GM18951 (cell line): ENCODE data around the gene EDEM3.
"Not testable (repeated sequence)": the region's sequence is repeated elsewhere in the genome, so short reads cannot be mapped to it uniquely, and the experiment has no call there.

Experiments
- POLR2A ChIP-seq: IDR thresholded peaks from 4 replicates; pipeline ENCODE4 v1.6.1; 2011; ENCODE audit warnings: mild to moderate bottlenecking; ENCODE audit not compliant: insufficient read length, insufficient read depth; ENCODE audit errors: extremely low read depth
- in situ Hi-C: fragments of 300-500 bp; cut with MboI; formaldehyde crosslinking; loops from one replicate; pipeline ENCODE4 v1.12.0; 2022; ENCODE audit warnings: low sequenced_read_pairs, mixed read lengths, inconsistent platforms; ENCODE audit not compliant: unreplicated experiment

Gene EDEM3

DNA sequence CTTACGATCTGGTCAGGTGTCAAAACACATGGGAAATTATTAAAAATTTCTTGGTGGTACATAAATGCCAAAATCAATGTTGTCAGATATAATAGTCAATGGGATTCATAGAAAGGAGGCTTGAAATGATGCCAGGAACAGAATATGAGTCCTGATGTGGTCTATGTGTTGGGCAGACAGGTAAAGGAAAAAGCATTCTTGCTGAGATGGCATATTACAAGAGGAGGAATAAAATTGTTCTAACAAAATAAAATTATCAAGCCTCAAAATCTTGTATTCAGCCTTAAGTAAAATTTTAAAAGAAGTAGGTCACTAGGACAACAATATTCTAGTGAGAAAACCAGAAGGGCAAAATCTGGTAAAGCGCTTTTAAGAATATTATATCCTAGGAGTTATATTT, 30.9 kb upstream of the EDEM3 start:
- TF ChIP-seq POLR2A = no peak
- in situ Hi-C loops = no loop called here

GRCh38 chr1:184783723-184784122, 29.1 kb upstream of the EDEM3 start:
- in situ Hi-C loops = not testable (repeated sequence)

- TF ChIP-seq POLR2A = no peak
- in situ Hi-C loops = no loop called here
Measured at GRCh38 chr1:184781941-184782340, 27.3 kb upstream of the EDEM3 start.

- in situ Hi-C loops = no loop called here
- no peak for TF ChIP-seq POLR2A
Measured at GRCh38 chr1:184775885-184776284, 21.2 kb upstream of the EDEM3 start.

GRCh38 chr1:184775329-184775728, 20.7 kb upstream of the EDEM3 start:
- in situ Hi-C loops = no loop called here

DNA sequence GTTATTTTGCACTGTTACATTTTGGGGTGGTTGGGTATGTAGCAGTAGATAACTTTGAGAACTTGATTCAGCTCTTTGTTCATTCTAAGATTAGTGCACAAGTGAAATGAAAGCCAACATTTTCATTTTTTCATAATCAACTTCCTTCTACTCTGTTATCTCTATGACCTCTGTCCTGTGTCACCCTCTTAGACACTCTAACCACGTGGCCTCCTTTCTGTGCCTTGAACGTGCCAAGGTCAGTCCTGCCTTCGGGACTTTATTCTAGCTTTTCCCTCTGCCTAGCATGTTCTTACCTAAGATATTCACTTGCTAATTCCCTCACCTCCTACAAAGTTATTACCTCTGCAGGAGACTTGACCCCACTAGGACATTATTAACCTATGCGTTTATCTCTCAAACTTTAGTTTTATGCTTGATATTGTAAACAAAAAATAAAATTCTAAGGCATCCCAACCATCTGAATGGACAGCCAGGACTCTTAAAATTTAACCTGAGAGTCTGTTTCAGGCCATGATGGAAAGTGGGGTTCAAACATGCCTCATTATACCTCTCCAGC, 19.2 kb upstream of the EDEM3 start:
- in situ Hi-C loops = no loop called here
- no peak for TF ChIP-seq POLR2A

More at GRCh38 chr1:184775329-184775728, 20.7 kb upstream of the EDEM3 start:
- no peak for TF ChIP-seq POLR2A

DNA sequence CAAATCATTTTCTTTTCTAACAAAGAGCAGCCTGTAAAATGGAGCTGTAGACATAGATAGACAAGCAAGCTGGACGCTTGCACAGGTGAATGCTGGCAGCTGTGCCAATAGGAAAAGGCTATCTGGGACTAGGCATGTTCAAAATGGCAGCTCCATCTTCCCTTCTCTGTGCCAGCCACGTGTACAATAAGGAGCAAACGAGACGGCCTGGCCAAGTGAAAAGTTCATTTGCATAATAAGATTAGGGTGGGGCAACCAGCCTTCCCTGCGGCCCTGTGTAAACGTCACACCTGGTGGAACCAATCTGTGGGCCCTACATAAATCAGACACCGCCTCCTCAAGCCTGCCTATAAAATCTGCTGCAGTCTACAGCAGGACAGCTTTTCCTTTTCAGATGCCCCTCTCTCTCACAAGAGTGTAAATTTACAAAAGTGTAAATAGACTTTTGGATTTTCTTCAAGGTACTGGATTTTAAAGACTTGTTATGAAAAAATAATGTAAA, 16.6 kb upstream of the EDEM3 start:
- no peak for TF ChIP-seq POLR2A
- in situ Hi-C loops = no loop called here

DNA sequence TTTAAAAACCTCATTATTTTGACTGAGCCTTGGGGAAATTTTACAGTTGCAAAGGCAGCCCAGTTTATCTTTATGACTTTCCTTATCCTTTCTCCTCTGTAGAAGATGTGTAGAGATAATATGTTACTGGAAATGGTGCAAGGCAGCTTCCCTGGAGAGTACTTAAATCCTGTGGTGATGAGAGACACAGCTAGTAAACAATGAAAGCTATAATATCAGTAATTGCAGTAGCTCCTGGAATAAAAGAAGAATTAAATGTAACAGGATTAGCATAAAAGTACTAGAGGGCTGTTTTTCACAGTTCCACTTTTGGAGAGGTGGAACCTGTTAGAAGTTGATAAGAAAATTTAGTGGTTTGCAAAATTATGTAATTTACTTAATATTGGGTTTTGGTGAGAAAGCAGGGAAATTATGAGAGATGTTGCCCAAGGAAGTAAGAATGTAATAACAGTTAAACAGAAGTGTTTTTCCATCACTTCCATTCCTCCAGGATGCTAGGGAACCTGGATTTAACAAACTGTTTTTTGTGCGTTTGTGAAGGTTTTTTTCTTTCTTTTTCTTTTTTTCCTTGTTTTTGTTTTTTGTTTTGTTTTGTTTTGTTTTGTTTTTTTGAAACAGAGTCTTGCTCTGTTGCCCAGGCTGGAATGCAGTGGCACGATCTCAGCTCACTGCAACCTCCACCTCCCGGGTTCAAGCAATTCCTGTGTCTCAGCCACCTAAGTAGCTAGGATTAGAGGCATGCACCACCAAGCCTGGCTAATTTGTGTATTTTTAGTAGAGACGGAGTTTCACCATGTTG, 15.7 kb upstream of the EDEM3 start:
- no peak for TF ChIP-seq POLR2A
- in situ Hi-C loops = no loop called here

DNA sequence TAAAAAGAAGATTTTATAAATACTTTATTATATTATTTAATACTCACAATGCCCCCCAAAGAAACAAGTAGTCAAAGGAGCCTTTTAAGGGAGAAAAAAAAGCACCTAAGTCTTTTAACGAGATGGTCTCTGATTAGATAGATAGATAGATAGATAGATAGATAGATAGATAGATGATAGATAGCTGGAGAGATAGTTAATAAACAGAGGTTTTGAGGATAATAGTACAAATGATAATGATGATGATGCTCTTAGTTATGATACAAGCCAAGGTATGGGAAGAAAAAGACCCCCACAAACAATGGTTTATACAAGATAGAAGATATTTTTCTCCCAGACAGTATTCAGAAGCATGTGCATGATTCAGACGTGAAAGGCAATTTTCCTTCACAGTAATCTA, 14.6 kb upstream of the EDEM3 start:
- in situ Hi-C loops = no loop called here
- TF ChIP-seq POLR2A = no peak

DNA sequence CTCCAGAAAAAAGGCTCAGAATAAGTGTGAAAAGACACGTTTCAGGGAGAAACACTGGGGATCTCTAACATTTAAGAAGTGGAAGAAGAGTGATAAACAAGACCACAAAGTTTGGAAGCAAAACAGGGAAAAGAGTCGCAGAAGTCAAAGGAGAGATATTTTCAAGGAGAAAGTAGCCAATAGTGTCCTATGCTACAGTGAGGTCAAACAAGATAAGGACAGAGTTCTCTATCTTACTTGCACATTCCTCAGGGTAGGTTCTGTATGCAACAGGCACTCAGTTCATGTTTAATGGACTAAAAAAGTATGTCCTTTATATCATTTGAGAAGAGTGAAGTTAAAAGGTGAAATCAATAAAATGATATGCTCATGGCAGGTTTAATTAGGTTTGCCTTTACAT, 13.8 kb upstream of the EDEM3 start:
- in situ Hi-C loops = no loop called here
- no peak for TF ChIP-seq POLR2A

DNA sequence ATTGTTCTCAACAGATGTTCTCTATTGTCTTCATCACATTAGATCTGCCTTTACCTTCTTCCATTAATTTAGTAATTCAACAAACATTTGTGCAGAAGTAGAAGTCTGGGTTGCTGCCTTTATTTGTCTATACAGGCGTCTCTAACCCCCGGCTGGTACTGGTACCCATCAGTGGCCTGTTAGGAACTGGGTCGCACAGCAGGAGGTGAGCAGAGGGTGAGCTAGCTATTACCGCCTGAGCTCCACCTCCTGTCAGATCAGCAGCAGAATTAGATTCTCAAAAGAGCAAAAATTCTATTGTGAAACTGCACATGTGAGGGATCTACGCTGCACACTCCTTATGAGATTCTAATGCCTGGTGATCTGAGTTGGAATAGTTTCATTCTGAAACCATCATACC, 12.9 kb upstream of the EDEM3 start:
- TF ChIP-seq POLR2A = no peak
- in situ Hi-C loops = no loop called here

- in situ Hi-C loops = no loop called here
- no peak for TF ChIP-seq POLR2A
Measured at GRCh38 chr1:184764483-184764882, 9.8 kb upstream of the EDEM3 start.

DNA sequence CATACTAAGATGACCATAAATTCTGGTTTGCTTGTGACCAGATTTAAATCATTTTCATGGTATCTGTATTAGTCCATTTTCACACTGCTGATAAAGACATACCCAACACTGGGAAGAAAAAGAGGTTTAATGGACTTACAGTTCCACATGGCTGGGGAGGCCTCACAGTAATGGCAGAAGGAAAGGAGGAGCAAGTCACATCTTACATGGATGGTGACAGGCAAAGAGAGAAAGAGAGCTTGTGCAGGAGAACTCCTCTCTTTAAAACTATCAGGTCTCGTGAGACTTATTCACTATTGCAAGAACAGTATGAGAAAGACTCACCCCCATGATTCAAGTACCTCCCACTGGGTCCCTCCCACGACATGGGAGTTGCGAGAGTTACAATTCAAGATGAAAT, 8.9 kb upstream of the EDEM3 start:
- in situ Hi-C loops = not testable (repeated sequence)

DNA sequence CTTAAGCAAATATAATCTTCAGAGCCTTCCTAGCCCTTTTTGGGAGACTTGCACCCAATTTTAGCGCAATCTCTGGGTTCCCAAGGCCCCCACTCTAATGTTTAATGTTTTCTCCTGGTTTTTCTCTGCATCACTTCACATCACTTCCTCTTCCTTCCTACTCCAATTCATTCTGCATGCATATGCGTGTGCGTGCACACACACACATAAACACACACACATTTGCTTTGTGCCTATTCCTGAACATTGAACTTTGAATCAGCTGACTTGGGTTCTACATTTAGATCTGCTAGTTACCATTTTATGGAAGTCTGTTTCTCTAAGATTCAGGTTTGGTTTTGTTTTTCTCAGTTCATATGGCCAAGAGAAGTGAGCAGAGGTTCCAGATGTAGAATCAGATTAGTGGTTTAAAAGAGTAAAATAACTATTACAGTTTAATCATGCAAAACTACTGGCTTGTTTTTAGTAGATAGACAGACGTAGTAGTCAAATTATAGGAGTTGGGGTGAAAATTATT, 7.4 kb upstream of the EDEM3 start:
- TF ChIP-seq POLR2A = no peak
- in situ Hi-C loops = no loop called here

DNA sequence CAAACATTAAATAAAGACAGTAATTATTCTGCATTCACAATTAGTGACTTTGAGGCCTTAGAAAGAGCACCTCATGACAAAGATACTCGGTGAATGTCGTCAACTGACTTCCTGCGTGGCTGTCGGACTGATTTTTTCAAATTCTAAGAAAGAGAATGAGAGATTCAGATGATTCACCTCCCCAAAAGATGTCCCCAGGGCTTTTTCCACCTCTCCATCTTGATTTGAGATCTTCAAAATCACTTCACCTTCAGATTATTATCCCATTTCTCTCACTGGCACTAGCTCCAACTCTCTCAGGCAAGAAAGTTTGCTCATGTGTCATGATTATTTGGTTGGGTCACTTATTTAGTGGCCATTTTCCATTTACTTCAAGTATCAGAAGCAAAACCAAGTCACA, 5.0 kb upstream of the EDEM3 start:
- no peak for TF ChIP-seq POLR2A
- in situ Hi-C loops = no loop called here

DNA sequence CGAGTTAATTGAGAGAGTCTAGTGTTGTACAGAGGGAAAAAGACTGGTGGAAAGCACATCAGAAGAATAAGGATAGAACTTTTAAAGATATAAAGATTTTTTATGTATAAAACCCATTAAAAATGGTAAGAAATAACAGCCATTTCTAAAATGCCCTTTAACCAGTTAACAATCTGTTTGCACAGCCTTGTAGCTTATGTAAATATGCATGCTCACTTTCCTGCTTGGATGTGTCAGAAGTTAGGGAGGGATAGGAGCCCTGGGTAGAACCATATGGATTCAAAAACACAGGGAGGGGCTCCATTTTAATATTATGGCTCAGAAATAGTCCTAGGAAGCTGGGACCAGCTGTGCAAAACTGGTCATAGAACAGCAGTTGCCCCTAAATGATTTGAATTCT, 4.5 kb upstream of the EDEM3 start:
- in situ Hi-C loops = no loop called here
- no peak for TF ChIP-seq POLR2A
